Bone marrow (tissue), 2 donors: ENCODE measurements around the gene NCOA6.
"Not testable (repeated sequence)": the region's sequence is repeated elsewhere in the genome, so short reads cannot be mapped to it uniquely, and the experiment has no call there.

Experiments used
- DNase-seq, 2 donors: peaks; one replicate each; lab custom pipeline; 2025; lab: John Stamatoyannopoulos, UW

Gene NCOA6

GRCh38 chr20:34774449-34774848, 51.0 kb downstream of the NCOA6 start:
- DNase-seq, result no peak

DNA sequence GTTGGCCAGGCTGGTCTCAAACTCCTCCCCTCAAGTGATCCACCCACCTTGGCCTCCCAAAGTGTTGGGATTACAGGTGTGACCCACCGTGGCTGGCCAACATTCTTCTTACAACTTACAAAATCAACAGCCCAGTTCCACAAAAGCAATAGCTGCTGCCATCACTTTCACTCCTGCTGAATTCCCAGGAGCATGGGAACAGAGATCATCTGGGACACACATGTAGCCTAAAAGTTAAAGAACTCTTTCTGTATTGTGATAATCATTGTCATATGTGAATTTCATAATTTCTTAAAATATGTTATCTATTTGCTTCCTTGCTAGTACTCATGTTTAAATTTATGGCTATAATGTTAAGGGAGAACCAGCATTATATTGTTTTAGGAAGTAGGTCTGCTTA, 51.7 kb downstream of the NCOA6 start:
- DNase-seq, result no peak

- no peak for DNase-seq
Measured at GRCh38 chr20:34772437-34772836, 53.0 kb downstream of the NCOA6 start.

DNA sequence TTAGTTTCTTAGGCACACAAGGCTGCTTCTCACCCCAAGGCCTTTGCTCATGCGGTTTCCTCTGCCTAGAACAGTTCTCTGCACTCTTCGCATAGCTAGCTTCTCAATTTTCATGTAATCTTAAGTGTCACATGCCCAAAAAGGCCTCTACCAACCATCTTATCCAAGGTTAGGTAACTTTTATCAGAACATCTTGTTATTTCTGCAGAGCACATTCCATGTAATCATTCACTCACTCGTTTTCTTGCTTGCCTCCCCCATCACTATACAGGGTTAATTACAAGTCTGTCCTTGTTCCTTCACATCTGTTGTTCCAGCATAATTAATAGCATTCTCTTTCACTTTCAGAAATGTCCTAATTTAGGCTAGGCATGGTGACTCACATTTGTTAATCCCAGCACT, 53.8 kb downstream of the NCOA6 start:
- DNase-seq, result no peak

DNA sequence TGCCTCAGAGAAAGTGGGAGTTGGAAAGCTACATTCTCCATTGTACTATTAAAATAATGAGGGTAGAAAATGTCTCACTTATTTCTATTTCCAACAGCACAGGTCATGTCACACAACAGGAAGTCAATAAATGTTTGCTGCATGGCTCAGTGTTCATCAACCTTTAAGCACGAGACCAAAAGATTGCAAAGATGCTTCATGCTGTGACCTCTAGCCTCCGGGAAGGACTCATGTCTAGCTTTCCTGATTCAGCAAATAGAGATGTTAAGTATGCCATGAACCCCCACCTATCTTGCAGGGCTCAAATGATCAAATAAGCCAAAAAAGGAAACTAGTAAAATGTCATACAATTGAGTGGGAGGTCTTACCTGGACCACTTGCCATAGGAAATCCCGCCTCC, 57.4 kb downstream of the NCOA6 start:
- no peak for DNase-seq

DNA sequence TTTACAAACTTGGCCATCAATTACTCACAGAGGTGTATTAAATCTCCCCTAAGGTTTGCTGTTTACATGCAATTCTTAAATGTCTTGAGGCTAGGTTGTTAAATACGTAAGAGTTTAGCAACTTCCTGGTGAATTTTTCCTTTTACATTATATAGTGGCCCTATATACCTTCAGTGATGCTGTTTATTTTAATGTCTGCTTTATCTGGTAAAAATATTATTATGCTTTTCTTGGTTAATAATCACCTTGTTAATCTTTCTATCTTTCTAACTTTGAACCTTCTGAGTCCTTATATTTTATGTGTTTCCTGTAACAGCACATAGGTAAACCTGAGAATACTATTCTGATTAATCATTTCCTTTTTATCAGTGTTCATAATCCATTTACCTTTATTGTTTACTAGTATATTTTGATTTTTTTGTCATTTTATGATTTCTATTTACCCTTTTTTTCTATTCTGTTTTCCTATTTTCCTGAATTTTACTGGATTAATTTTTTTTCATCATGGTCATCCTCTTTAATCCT, 63.4 kb downstream of the NCOA6 start:
- DNase-seq, result no peak

DNA sequence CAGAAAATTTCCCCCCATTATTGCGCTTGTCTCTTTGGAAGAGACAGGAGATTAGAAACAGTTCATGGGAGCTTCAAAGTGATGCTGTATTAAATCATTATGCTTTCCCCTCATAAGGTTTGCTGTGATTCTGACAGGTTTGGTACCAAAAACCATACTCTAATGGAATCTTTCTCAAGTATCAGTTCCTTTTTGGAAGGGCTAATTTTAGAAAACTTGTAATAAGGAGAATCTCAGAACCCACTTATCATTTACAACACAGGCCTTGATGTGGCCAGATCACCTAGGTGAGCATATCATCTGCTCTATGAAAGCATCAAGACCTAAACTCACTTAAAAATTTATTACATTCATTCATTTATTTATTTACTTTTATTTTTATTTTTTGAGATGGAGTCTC, 70.1 kb downstream of the NCOA6 start:
- no peak for DNase-seq

GRCh38 chr20:34754611-34755010, 70.8 kb downstream of the NCOA6 start:
- DNase-seq, result no peak

GRCh38 chr20:34753706-34754461, 71.6 kb downstream of the NCOA6 start:
- DNase-seq, result no peak

- DNase-seq, result no peak
Measured at GRCh38 chr20:34751453-34751852, 74.0 kb downstream of the NCOA6 start.

DNA sequence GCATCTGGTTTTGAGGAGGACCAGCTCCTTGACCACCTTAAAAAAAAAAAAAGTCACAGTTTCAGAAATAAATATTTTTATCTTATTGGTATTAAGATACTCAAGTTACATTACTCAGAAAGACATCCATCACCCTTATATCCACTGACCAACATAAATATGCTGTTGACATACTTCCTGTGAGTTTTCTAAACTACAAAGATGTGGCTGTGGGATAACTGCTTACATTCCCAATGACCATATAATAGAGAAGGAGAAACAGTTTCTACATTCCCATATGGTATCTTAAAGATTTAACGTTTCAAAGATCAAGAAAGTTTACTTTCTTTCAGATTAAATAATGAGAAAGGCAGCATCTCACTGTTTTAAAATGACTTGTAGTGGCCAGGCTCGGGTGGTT, 75.0 kb downstream of the NCOA6 start:
- DNase-seq, result no peak

DNA sequence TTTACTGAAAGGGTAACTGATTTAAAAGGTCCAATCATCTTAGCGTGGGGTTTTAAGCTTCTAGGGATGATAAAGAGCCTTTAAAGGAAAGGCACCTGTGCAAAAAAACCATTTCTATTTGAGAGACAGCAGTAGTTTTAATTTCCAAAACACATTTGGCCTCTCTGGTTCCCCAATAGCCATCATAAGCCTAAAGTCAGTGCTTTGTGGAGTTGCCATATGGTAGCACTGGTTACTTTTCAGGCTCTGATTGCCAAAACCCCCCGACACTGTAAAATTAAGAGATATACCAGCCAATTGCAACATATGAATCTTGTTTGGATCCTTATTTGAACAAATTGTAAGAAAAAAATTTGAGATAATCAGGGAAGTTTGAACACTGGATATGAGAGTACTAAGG, 76.7 kb downstream of the NCOA6 start:
- no peak for DNase-seq

DNA sequence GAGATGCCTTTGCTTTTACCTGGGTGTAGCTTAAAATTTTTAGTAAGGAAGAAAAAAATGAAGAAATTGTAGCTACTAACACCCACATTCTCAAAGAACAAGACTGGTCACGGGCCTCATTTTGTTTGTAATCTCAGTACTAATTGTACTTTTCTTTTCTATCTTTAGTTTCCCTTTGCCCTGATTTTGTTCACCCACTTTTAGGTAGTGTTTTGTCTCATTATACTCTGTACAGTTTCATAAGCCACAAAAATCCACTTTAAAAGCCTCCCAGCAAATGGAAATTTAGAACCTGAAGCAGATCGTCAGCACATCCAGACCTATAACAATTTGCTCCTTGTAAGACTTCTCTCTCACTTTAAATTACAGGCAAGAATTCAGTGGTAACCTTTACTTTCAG, 78.0 kb downstream of the NCOA6 start:
- DNase-seq, result no peak

GRCh38 chr20:34746674-34747073, 78.8 kb downstream of the NCOA6 start:
- DNase-seq, result no peak

- no peak for DNase-seq
Measured at GRCh38 chr20:34744847-34745246, 80.6 kb downstream of the NCOA6 start.

DNA sequence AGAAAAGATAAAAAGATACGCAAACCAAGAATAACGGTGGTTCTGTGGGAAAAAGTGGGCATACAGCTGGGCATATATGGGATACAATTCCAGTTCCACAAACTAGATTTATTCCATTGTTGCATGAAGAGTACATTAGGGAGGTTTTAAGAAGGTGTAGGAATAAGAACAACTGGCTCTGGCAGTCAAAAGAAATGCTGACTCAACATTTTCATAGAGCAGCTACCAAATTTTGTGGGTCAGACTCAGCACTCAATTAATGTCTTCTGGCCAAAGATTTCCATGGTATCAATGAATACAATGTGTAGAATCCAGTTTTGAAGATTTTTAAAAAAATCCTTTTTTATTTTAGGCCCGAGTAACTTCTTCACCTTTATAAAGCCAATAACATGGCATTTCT, 81.1 kb downstream of the NCOA6 start:
- DNase-seq, result no peak

DNA sequence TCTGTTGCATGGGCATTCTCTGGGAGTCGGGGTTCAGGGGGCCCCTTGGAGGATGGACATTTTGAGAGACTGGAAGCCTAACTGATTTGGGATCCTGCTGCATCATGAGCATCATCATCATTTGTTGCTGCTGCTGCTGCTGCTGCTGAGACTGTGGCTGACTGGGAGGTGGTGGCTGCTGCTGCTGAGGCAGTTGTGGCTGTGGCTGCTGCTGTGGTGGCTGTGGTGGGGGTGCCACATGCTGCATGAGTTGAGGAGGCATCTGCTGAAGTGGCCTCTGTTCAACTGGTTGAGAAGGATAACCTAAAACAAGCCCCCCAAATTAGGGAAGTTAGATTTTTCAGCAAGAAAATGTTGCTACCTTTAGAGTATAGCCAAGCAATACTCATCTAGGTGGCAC, 82.4 kb downstream of the NCOA6 start:
- no peak for DNase-seq

- no peak for DNase-seq
Measured at GRCh38 chr20:34736106-34736735, 89.2 kb downstream of the NCOA6 start.

DNA sequence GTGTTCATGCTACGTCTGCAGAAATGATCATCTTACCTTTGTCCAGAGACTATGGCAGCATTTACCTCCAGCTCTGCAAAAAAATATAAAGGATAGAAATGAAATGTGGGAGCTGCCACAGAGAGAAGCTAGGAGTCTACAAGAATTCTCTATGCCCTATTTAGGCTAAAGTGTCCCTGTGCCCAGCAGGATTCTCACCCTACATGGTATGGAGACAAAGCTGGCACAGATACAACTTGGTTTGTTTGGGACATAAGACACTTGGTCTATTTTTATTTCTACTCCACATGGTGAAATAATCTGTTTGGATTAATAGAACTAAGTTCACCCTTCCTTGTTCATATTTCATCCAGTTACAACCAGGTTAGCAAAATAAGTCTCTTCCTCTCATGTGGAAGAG, 92.9 kb downstream of the NCOA6 start:
- no peak for DNase-seq

GRCh38 chr20:34729416-34729815, 96.0 kb downstream of the NCOA6 start:
- DNase-seq, result no peak

GRCh38 chr20:34724172-34724571, 101.3 kb downstream of the NCOA6 start:
- no peak for DNase-seq

- DNase-seq, result not testable (repeated sequence)
Measured at GRCh38 chr20:34722560-34722959, 102.9 kb downstream of the NCOA6 start.

- DNase-seq, result no peak
Measured at GRCh38 chr20:34720266-34720665, 105.2 kb downstream of the NCOA6 start.
